ENCODE results near the gene DTNA. TPM values are rescaled to one million over a fixed set of nuclear protein-coding genes. Genes with fewer than 3 reads are reported as not detected.

Gene DTNA
- total RNA-seq, 1 donor from 2014 or later: 7.1 TPM

DNA sequence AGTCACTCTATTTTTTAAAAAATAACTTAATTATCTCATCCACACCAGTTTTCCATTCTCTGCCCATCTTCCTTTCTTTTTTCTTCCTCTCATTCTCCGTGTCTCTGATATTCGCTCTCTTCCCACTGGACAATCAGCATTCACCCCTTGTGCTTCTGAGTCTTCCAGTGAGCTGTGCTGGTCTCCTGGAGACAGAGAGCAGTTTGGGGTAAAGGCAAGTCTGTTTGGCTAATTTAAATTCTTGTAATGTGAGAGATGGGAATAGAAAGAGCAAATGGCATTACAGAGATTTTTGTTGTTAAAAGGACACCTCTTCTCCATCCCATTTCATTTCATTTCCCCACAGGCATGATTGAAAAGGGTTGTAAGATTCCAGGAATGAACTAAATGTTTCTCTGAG, 107.5 kb downstream of the DTNA start:
- TF ChIP-seq, protein P1, sequence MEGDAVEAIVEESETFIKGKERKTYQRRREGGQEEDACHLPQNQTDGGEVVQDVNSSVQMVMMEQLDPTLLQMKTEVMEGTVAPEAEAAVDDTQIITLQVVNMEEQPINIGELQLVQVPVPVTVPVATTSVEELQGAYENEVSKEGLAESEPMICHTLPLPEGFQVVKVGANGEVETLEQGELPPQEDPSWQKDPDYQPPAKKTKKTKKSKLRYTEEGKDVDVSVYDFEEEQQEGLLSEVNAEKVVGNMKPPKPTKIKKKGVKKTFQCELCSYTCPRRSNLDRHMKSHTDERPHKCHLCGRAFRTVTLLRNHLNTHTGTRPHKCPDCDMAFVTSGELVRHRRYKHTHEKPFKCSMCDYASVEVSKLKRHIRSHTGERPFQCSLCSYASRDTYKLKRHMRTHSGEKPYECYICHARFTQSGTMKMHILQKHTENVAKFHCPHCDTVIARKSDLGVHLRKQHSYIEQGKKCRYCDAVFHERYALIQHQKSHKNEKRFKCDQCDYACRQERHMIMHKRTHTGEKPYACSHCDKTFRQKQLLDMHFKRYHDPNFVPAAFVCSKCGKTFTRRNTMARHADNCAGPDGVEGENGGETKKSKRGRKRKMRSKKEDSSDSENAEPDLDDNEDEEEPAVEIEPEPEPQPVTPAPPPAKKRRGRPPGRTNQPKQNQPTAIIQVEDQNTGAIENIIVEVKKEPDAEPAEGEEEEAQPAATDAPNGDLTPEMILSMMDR (IDR thresholded peaks at IDR 0.05): no peak
- Mint-ChIP-seq H3K36me3 (ENCODE audit: unreplicated experiment) (no peaks in the 10 kb centered on the region), H3K27me3 (ENCODE audit: unreplicated experiment) (no peaks in the 10 kb centered on the region), H3K4me3 (ENCODE audit: unreplicated experiment) (no peak overlapping the region), H3K27ac (ENCODE audit: unreplicated experiment) (no peak overlapping the region), H3K4me1 (ENCODE audit: unreplicated experiment) (peaks cover 17% of the 10 kb centered on the region), H3K9me3 (ENCODE audit: unreplicated experiment) (no peaks in the 10 kb centered on the region)
- DNase-seq (ENCODE audit: extremely low spot score, unreplicated experiment): no peak

DNA sequence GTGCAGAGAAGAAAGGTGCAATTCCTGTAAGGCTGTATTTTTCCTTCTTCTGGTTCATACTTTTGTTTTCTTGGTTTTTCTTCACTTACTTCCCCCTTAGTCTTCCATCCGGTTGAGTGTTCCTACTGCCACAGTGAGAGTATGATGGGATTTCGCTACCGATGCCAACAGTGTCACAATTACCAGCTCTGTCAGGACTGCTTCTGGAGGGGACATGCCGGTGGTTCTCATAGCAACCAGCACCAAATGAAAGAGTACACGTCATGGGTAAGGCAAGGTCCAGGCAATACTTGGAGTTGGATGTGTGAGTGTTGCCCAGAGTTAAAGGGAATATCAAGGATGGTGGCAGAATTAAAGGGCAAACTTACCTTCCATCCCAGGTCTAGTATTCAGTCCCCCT, 108.0 kb downstream of the DTNA start:
- no peaks in the 10 kb centered on the region for H3K36me3 Mint-ChIP-seq (ENCODE audit: unreplicated experiment)
- TF ChIP-seq, protein P1 (IDR thresholded peaks at IDR 0.05): no peak
- no peak overlapping the region for H3K4me3 Mint-ChIP-seq (ENCODE audit: unreplicated experiment)
- no peak overlapping the region for H3K27ac Mint-ChIP-seq (ENCODE audit: unreplicated experiment)
- peaks cover 18% of the 10 kb centered on the region for H3K4me1 Mint-ChIP-seq (ENCODE audit: unreplicated experiment)
- no peak for DNase-seq (ENCODE audit: extremely low spot score, unreplicated experiment)
- H3K9me3 Mint-ChIP-seq (ENCODE audit: unreplicated experiment): no peaks in the 10 kb centered on the region
- H3K27me3 Mint-ChIP-seq (ENCODE audit: unreplicated experiment): no peaks in the 10 kb centered on the region

DNA sequence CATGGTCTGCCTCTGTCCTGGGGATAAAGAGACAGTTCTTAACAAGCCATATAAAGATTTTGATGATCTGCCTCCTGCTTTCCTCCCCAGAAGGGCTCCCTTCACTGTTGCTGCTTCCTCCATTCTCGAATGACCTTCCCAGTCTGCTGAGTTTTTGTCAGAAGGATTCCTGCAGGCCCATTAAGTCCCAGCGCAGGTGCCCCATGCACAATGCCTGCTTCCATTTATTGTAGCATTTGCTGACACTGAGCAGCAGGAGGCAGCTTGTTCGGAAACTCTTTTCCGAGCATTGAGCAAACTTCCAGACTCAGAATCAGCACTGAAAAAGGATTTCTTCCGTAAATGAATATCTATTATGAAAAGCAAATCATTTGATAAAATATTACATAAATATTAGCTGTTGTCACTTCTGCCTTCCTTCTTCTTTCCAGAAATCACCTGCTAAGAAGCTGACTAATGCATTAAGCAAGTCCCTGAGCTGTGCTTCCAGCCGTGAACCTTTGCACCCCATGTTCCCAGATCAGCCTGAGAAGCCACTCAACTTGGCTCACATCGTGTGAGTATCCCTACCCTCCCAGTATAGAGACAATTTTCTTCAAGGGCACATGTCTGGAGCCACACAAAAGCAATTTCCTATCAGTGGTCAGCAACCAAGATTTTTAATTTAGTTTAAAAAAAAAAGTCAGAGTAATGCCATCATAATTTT, 110.4 kb downstream of the DTNA start:
- Mint-ChIP-seq H3K36me3 (ENCODE audit: unreplicated experiment) (no peaks in the 10 kb centered on the region), H3K27ac (ENCODE audit: unreplicated experiment) (no peak overlapping the region), H3K27me3 (ENCODE audit: unreplicated experiment) (no peaks in the 10 kb centered on the region), H3K4me1 (ENCODE audit: unreplicated experiment) (peaks cover 18% of the 10 kb centered on the region), H3K9me3 (ENCODE audit: unreplicated experiment) (no peaks in the 10 kb centered on the region), H3K4me3 (ENCODE audit: unreplicated experiment) (no peak overlapping the region)
- TF ChIP-seq, protein P1 (IDR thresholded peaks at IDR 0.05): no peak
- no peak for DNase-seq (ENCODE audit: extremely low spot score, unreplicated experiment)

DNA sequence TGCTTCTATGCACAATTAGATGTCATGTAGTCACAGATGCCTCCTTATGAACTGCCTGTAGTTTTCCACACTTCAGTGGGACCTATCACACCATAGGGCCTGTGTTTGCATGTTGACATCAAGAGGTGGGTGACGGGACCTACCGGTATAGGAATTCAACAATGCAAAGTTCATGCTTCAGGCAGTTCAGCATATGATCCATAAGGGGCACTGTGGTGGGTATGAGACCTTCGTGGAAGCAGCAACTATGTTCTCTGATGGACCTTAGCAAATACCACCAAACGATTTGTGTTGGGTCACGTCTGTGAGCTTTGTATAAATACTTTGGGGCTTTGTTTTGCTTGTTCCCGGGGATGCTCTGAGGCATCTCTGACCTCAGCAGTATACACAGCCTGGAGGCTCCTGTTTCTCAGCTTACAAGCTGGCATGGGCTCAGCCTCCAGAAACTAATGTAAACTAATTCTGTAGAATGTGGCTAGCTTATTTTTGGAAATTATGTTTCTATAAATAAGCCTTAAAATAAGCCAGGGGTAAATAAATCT, 111.6 kb downstream of the DTNA start:
- TF ChIP-seq, protein P1 (IDR thresholded peaks at IDR 0.05): peak; percentile 39
- Mint-ChIP-seq H3K36me3 (ENCODE audit: unreplicated experiment) (no peaks in the 10 kb centered on the region), H3K27me3 (ENCODE audit: unreplicated experiment) (no peaks in the 10 kb centered on the region), H3K4me1 (ENCODE audit: unreplicated experiment) (peaks cover 18% of the 10 kb centered on the region), H3K4me3 (ENCODE audit: unreplicated experiment) (no peak overlapping the region), H3K9me3 (ENCODE audit: unreplicated experiment) (no peaks in the 10 kb centered on the region), H3K27ac (ENCODE audit: unreplicated experiment) (no peak overlapping the region)
- DNase-seq (ENCODE audit: extremely low spot score, unreplicated experiment): no peak

DNA sequence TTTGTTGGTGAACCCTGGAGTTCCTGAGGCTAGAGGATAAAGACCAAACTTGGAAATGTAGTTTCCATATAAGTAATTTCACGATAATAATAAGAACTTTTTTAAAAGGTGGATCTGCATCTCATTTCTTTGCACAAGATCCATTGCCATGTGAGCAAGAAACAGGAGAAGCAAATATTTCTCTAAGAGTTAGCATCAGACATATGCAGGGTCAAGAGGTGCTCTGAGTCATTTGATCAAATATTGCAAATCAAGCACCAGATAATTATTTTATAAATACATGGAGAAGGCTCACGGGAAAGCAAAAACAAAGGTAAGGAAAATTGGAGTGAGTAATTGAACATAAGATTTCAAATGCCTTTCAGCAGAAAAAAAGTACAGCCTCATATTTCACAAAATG, 118.0 kb downstream of the DTNA start:
- no peak overlapping the region for H3K27ac Mint-ChIP-seq (ENCODE audit: unreplicated experiment)
- no peaks in the 10 kb centered on the region for H3K9me3 Mint-ChIP-seq (ENCODE audit: unreplicated experiment)
- no peaks in the 10 kb centered on the region for H3K36me3 Mint-ChIP-seq (ENCODE audit: unreplicated experiment)
- H3K4me3 Mint-ChIP-seq (ENCODE audit: unreplicated experiment): no peak overlapping the region
- no peak for DNase-seq (ENCODE audit: extremely low spot score, unreplicated experiment)
- H3K4me1 Mint-ChIP-seq (ENCODE audit: unreplicated experiment): no peaks in the 10 kb centered on the region
- no peaks in the 10 kb centered on the region for H3K27me3 Mint-ChIP-seq (ENCODE audit: unreplicated experiment)
- TF ChIP-seq, protein P1 (IDR thresholded peaks at IDR 0.05): no peak
